K562 (cell line): ENCODE measurements around the gene RCE1. TPM values are rescaled to one million over a fixed set of nuclear protein-coding genes. Genes with fewer than 3 reads are reported as not detected.

Experiments
- CBX3 ChIP-seq, 2 experiments: IDR thresholded peaks; 1 replicate in 1 of 2; 2 replicates in 1 of 2; pipeline ENCODE4 v1.6.1; 2012; ENCODE audit warnings: inconsistent platforms in 2 of 2, low read length in 2 of 2, borderline replicate concordance in 1 of 2, control low read depth in 1 of 2
- ELF2 ChIP-seq: fragments of 250-450 bp; sonication (Bioruptor Pico); IDR thresholded peaks from 2 replicates; pipeline ENCODE4 v1.5.0; 2021; ENCODE audit warnings: mild to moderate bottlenecking
- JUNB ChIP-seq: fragments of 450-650 bp; formaldehyde crosslinking; conservative IDR thresholded peaks from 2 replicates; pipeline ENCODE4 v1.4.0; 2020; ENCODE audit warnings: mild to moderate bottlenecking
- KLF13 ChIP-seq: fragments of 450-650 bp; IDR thresholded peaks from 2 replicates; pipeline ENCODE4 v1.6.1; 2016; ENCODE audit warnings: missing genetic modification characterization, low read depth, mild to moderate bottlenecking, missing compliant biosample characterization, moderate library complexity, borderline replicate concordance
- MBD2 ChIP-seq: sonication (generic); IDR thresholded peaks from 2 replicates; pipeline ENCODE4 v1.6.1; 2016; ENCODE audit warnings: low read depth, borderline replicate concordance
- MEF2A ChIP-seq: IDR thresholded peaks from 2 replicates; pipeline ENCODE4 v1.6.1; 2011; ENCODE audit warnings: low read depth, mild to moderate bottlenecking, low read length, moderate library complexity; ENCODE audit not compliant: control insufficient read depth
- NELFE ChIP-seq: IDR thresholded peaks from 2 replicates; pipeline ENCODE4 v1.6.1; 2011; ENCODE audit warnings: mild to moderate bottlenecking; ENCODE audit not compliant: insufficient read depth, insufficient read length
- PATZ1 ChIP-seq: fragments of 250-450 bp; sonication (Bioruptor Pico); IDR thresholded peaks from 2 replicates; pipeline ENCODE4 v1.5.0; 2020; ENCODE audit warnings: mild to moderate bottlenecking, borderline replicate concordance
- PHF20 ChIP-seq: fragments of 450-650 bp; IDR thresholded peaks from 2 replicates; pipeline ENCODE4 v1.6.1; 2018; ENCODE audit not compliant: partially characterized antibody
- SIN3A ChIP-seq, 2 experiments: fragments of 150-350 bp in 1 of 2; IDR thresholded peaks; 2 replicates each; pipeline ENCODE4 v1.6.1; 2011 to 2016; ENCODE audit warnings: borderline replicate concordance in 2 of 2, low read depth in 2 of 2, low read length in 2 of 2, mild to moderate bottlenecking in 2 of 2, moderate library complexity in 2 of 2; ENCODE audit not compliant: control insufficient read depth in 1 of 2
- SRSF1 ChIP-seq: fragments of 200-400 bp; formaldehyde crosslinking; IDR thresholded peaks from 2 replicates; pipeline ENCODE4 v1.6.1; 2017; ENCODE audit warnings: mild to moderate bottlenecking, low read depth, low read length, moderate library complexity
- SRSF3 ChIP-seq: fragments of 200-400 bp; formaldehyde crosslinking; IDR thresholded peaks from 2 replicates; pipeline ENCODE4 v1.6.1; 2016; ENCODE audit warnings: mild to moderate bottlenecking, low read length, moderate library complexity; ENCODE audit not compliant: insufficient read depth
- STAT6 ChIP-seq: sonication (generic); formaldehyde crosslinking; IDR thresholded peaks from 2 replicates; pipeline ENCODE4 v1.8.1; 2023; ENCODE audit warnings: mild to moderate bottlenecking, missing genetic modification reagents
- ZNF57 ChIP-seq: fragments of 450-650 bp; formaldehyde crosslinking; IDR thresholded peaks from 2 replicates; pipeline ENCODE4 v1.4.0; 2020; ENCODE audit warnings: mild to moderate bottlenecking, moderate library complexity
- ZNF79 ChIP-seq: fragments of 250-450 bp; sonication (Bioruptor Pico); IDR thresholded peaks from 2 replicates; pipeline ENCODE4 v1.4.0; 2020; ENCODE audit warnings: low read depth, mild to moderate bottlenecking, moderate library complexity
- polyA plus RNA-seq, 8 experiments: library from polyadenylated mRNA; depleted of rRNA in 4 of 8; stranded (reverse) in 5 of 8; unstranded in 3 of 8; fragments of >200 nt; fragmentation: Nextera tagmentation in 2 of 8; fragmentation: Illumina TruSeq in 1 of 8; extraction: Ambion mirVana in 2 of 8; extraction: Trizol in 1 of 8; gene quantifications; 2 replicates each; pipeline versions ENCODE4 v1.2.1 to v1.2.3, GENCODE V29; 2011 to 2014; ENCODE audit warnings: inconsistent platforms in 1 of 8, missing spikeins in 1 of 8
- total RNA-seq, 7 experiments: library from RNA; depleted of rRNA in 6 of 7; stranded (reverse); fragments of >200 nt in 6 of 7; fragmentation: Illumina TruSeq in 2 of 7; extraction: Trizol in 2 of 7; gene quantifications; 2 replicates each; pipeline versions ENCODE4 v1.2.1 to v1.2.3, GENCODE V29; 2011 to 2021; ENCODE audit warnings: low replicate concordance in 1 of 7
- TF ChIP-seq, protein P1 (sequence below): fragments of 250-450 bp; sonication (Bioruptor Pico); IDR thresholded peaks from 2 replicates; pipeline ENCODE4 v1.9.0; 2021; ENCODE audit warnings: mild to moderate bottlenecking, inconsistent platforms

The RCE1 gene
- total and polyA plus RNA-seq, 9 of the 15 experiments (the other 6 are each of a cell fraction or from before 2014, with no cell fraction given), result 0.75 to 41.5 (median 15.1) TPM

DNA sequence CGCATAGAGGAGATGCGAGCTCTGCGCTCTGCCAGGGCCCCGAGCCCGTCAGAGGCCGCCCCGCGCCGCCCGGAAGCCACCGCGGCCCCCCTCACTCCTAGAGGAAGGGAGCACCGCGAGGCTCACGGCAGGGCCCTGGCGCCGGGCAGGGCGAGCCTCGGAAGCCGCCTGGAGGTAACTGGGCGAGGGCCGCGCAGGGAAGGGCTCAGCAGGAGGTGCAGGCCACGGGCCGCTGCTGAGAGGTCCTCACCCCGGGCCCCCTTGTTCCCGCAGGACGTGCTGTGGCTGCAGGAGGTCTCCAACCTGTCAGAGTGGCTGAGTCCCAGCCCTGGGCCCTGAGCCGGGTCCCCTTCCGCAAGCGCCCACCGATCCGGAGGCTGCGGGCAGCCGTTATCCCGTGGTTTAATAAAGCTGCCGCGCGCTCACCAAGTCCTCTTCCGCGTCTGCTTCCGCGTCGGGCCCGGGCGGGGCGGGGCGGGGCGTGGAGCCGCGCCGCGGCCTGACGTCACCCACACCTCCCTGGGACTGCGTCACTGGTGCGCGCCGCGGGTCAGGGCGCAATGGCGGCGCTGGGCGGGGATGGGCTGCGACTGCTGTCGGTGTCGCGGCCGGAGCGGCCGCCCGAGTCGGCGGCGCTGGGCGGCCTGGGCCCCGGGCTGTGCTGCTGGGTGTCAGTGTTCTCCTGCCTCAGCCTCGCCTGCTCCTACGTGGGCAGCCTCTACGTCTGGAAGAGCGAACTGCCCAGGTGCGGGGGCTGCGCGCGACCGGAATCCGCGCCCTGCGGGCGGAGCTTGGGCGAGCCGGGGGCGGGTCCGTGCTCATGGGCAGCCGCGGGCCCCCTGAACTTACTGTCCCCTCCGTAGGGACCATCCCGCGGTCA, at the start of gene RCE1 (continued):
- TF ChIP-seq STAT6 (CRISPR knock-in tag) (no peak), ZNF57 (CRISPR knock-in tag) (0 out of 2 replicates have a peak, but pooled peaks have one; percentile 52), ELF2 (CRISPR knock-in tag) (peak; percentile 94), NELFE (no peak), SRSF1 (no peak), KLF13 (tag) (peak; percentile 57; the same call in 1 of the 2 replicates), MBD2 (peak; percentile 59; the same call in 1 of the 2 replicates), PHF20 (peak; percentile 75), PATZ1 (CRISPR knock-in tag) (no peak), SRSF3 (no peak), JUNB (CRISPR knock-in tag) (no peak), SIN3A (IDR thresholded peaks at IDR 0.05; ENCODE audit: borderline replicate concordance in 2 of 2, control insufficient read depth in 1 of 2, low read depth in 2 of 2, low read length in 2 of 2) (peak; percentile 70 to 89), ZNF79 (no peak), CBX3 (IDR thresholded peaks at IDR 0.05; ENCODE audit: borderline replicate concordance in 1 of 2, low read length in 2 of 2) (no peak; a peak in 1 of 3 replicates), MEF2A (no peak)
- TF ChIP-seq, protein P1, sequence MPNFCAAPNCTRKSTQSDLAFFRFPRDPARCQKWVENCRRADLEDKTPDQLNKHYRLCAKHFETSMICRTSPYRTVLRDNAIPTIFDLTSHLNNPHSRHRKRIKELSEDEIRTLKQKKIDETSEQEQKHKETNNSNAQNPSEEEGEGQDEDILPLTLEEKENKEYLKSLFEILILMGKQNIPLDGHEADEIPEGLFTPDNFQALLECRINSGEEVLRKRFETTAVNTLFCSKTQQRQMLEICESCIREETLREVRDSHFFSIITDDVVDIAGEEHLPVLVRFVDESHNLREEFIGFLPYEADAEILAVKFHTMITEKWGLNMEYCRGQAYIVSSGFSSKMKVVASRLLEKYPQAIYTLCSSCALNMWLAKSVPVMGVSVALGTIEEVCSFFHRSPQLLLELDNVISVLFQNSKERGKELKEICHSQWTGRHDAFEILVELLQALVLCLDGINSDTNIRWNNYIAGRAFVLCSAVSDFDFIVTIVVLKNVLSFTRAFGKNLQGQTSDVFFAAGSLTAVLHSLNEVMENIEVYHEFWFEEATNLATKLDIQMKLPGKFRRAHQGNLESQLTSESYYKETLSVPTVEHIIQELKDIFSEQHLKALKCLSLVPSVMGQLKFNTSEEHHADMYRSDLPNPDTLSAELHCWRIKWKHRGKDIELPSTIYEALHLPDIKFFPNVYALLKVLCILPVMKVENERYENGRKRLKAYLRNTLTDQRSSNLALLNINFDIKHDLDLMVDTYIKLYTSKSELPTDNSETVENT (CRISPR knock-in tag), result 0 out of 2 replicates have a peak, but pooled peaks have one; percentile 32
